Caco-2 (cell line): ENCODE results near the gene RAB3C. TPM values are rescaled to one million over a fixed set of nuclear protein-coding genes. Genes with fewer than 3 reads are reported as not detected.
A peak's percentile ranks its signal among the peaks of the same experiment; 100 is the strongest.

Experiments
- BruUV-seq: library from RNA; stranded (reverse); fragments of 400-500 nt; replicated peaks from 2 replicates; lab custom pipeline; 2021; lab: Mats Ljungman, UMichigan
- CTCF ChIA-PET: fragments of 300-600 bp; sonication (Branson Sonifier 250); formaldehyde crosslinking; loops from one replicate; lab custom pipeline; 2022; ENCODE audit warnings: antibody characterized with exemption; lab: Charles Lee
- POLR2A ChIA-PET: fragments of 300-600 bp; sonication (Branson Sonifier 250); formaldehyde crosslinking; loops from one replicate; lab custom pipeline; 2022; ENCODE audit warnings: antibody characterized with exemption; lab: Charles Lee
- DNase-seq, 2 experiments: peaks; one replicate each; pipeline versions ENCODE4 v3.0.0 to v3.0.0-alpha.2; 2020 to 2022
- H3K27me3 ChIP-seq: replicated peaks from 2 replicates; pipeline ENCODE4 v1.6.0; 2011; ENCODE audit warnings: low read length; ENCODE audit not compliant: control insufficient read depth, insufficient read depth
- H3K36me3 ChIP-seq: 2 replicates; pipeline ENCODE4 v1.5.1; 2011; ENCODE audit warnings: low read length; ENCODE audit not compliant: control insufficient read depth, insufficient read depth
- H3K4me1 ChIP-seq: fragments of 250-450 bp; sonication (Bioruptor Pico); 2 replicates; pipeline ENCODE4 v1.5.1; 2020; ENCODE audit warnings: mild to moderate bottlenecking
- H3K4me3 ChIP-seq: 2 replicates; pipeline ENCODE4 v1.5.1; 2011; ENCODE audit warnings: low read depth, mild to moderate bottlenecking, control low read depth, low read length
- H3K9me3 ChIP-seq: fragments of 250-450 bp; sonication (Bioruptor Pico); 2 replicates; pipeline ENCODE4 v1.5.1; 2020; ENCODE audit warnings: mild to moderate bottlenecking, moderate library complexity
- H3K27ac Mint-ChIP-seq: one replicate; pipeline ENCODE4 v1.8.0; 2022; ENCODE audit warnings: mixed read lengths; ENCODE audit not compliant: unreplicated experiment
- H3K27me3 Mint-ChIP-seq: one replicate; pipeline ENCODE4 v1.8.0; 2022; ENCODE audit warnings: mixed read lengths; ENCODE audit not compliant: insufficient read depth, unreplicated experiment
- H3K36me3 Mint-ChIP-seq: one replicate; pipeline ENCODE4 v1.8.0; 2022; ENCODE audit warnings: mild to moderate bottlenecking, mixed read lengths; ENCODE audit not compliant: insufficient read depth, unreplicated experiment
- H3K4me1 Mint-ChIP-seq: one replicate; pipeline ENCODE4 v1.8.0; 2022; ENCODE audit warnings: low read depth, mixed read lengths; ENCODE audit not compliant: unreplicated experiment
- H3K4me3 Mint-ChIP-seq: one replicate; pipeline ENCODE4 v1.8.0; 2022; ENCODE audit warnings: mild to moderate bottlenecking, moderate library complexity, mixed read lengths; ENCODE audit not compliant: unreplicated experiment
- H3K9me3 Mint-ChIP-seq: one replicate; pipeline ENCODE4 v1.8.0; 2022; ENCODE audit warnings: mixed read lengths; ENCODE audit not compliant: unreplicated experiment
- CTCF ChIP-seq, 2 experiments: fragments of 200-600 bp in 1 of 2; IDR thresholded peaks; 1 replicate in 1 of 2; 2 replicates in 1 of 2; pipeline versions ENCODE4 v1.5.1 to v1.8.0; 2011 to 2022; ENCODE audit warnings: antibody characterized with exemption in 1 of 2, control low read depth in 1 of 2, inconsistent platforms in 1 of 2, low read depth in 1 of 2, low read length in 1 of 2, mild to moderate bottlenecking in 1 of 2, moderate library complexity in 1 of 2; ENCODE audit not compliant: insufficient read depth in 1 of 2, severe bottlenecking in 1 of 2, unreplicated experiment in 1 of 2
- intact Hi-C: fragments of 100-400 bp; cut with micrococcal nuclease; formaldehyde crosslinking; loops from one replicate; pipeline ENCODE4 v1.10.0; 2022; ENCODE audit not compliant: unreplicated experiment
- total RNA-seq: library from RNA; stranded (reverse); gene quantifications from 2 replicates; pipeline ENCODE4 v1.2.3, GENCODE V29; 2022

RAB3C gene
- total RNA-seq, 1 experiment from 2014 or later: not detected

- ChIA-PET CTCF (no interaction called here), POLR2A (no interaction called here)
- no peaks in the 10 kb centered on the region for H3K4me1 ChIP-seq
- H3K36me3 ChIP-seq: no peaks in the 10 kb centered on the region
- no peaks in the 10 kb centered on the region for H3K27me3 ChIP-seq
- TF ChIP-seq CTCF (IDR thresholded peaks at IDR 0.05; ENCODE audit: insufficient read depth in 1 of 2, low read depth in 1 of 2, low read length in 1 of 2, severe bottlenecking in 1 of 2, unreplicated experiment in 1 of 2): no peak
- Mint-ChIP-seq H3K4me3 (no peak overlapping the region), H3K9me3 (peaks cover 10% of the 10 kb centered on the region), H3K4me1 (no peaks in the 10 kb centered on the region), H3K36me3 (no peaks in the 10 kb centered on the region), H3K27me3 (peaks cover 13% of the 10 kb centered on the region), H3K27ac (no peak overlapping the region)
- no peak for DNase-seq
- BruUV-seq: no TSS peak
- H3K4me3 ChIP-seq: no peak overlapping the region
- no peaks in the 10 kb centered on the region for H3K9me3 ChIP-seq
- intact Hi-C loops: loop anchor here (2.0 kb wide), 1 partner anchor 135 kb away; no protein-coding TSS in a partner anchor
Observed at GRCh38 chr5:58715997-58716656, 133.3 kb downstream of the RAB3C start.

- no TSS peak for BruUV-seq
- Mint-ChIP-seq H3K27ac (no peak overlapping the region), H3K36me3 (no peaks in the 10 kb centered on the region), H3K9me3 (peaks cover 10% of the 10 kb centered on the region), H3K27me3 (peaks cover 13% of the 10 kb centered on the region), H3K4me1 (no peaks in the 10 kb centered on the region), H3K4me3 (no peak overlapping the region)
- TF ChIP-seq CTCF (IDR thresholded peaks at IDR 0.05; ENCODE audit: insufficient read depth in 1 of 2, low read depth in 1 of 2, low read length in 1 of 2, severe bottlenecking in 1 of 2, unreplicated experiment in 1 of 2): no peak
- H3K36me3 ChIP-seq: no peaks in the 10 kb centered on the region
- ChIA-PET CTCF (interaction anchor here (1.0 kb wide), 1 partner anchor 221 kb away, joined by 4 read pairs; no protein-coding TSS in a partner anchor), POLR2A (no interaction called here)
- H3K4me3 ChIP-seq: no peak overlapping the region
- H3K9me3 ChIP-seq: no peaks in the 10 kb centered on the region
- intact Hi-C loops: loop anchor here (1.0 to 2.0 kb wide), 2 partner anchors 134 to 218 kb away; no protein-coding TSS in a partner anchor
- H3K27me3 ChIP-seq: no peaks in the 10 kb centered on the region
- H3K4me1 ChIP-seq: no peaks in the 10 kb centered on the region
- DNase-seq: no peak
Observed at GRCh38 chr5:58716713-58717112, 133.8 kb downstream of the RAB3C start.

- no peaks in the 10 kb centered on the region for H3K9me3 ChIP-seq
- no peaks in the 10 kb centered on the region for H3K27me3 ChIP-seq
- Mint-ChIP-seq H3K4me3 (no peak overlapping the region), H3K4me1 (no peaks in the 10 kb centered on the region), H3K27me3 (peaks cover 13% of the 10 kb centered on the region), H3K27ac (no peak overlapping the region), H3K9me3 (peaks cover 10% of the 10 kb centered on the region), H3K36me3 (no peaks in the 10 kb centered on the region)
- intact Hi-C loops: loop anchor here (1.0 to 2.0 kb wide), 2 partner anchors 133 to 219 kb away; no protein-coding TSS in a partner anchor
- no TSS peak for BruUV-seq
- no peak overlapping the region for H3K4me3 ChIP-seq
- no peaks in the 10 kb centered on the region for H3K4me1 ChIP-seq
- ChIA-PET POLR2A (no interaction called here), CTCF (interaction anchor here (1.0 kb wide), 1 partner anchor 221 kb away, joined by 4 read pairs; no protein-coding TSS in a partner anchor)
- peak in 1 of 2 experiments; percentile 17 for DNase-seq
- TF ChIP-seq CTCF (IDR thresholded peaks at IDR 0.05; ENCODE audit: insufficient read depth in 1 of 2, low read depth in 1 of 2, low read length in 1 of 2, severe bottlenecking in 1 of 2, unreplicated experiment in 1 of 2): no peak
- H3K36me3 ChIP-seq: no peaks in the 10 kb centered on the region
Observed at GRCh38 chr5:58717303-58718007, 134.6 kb downstream of the RAB3C start.
